ENCODE results near the gene FAM13A. TPM values are rescaled to one million over a fixed set of nuclear protein-coding genes. Genes with fewer than 3 reads are reported as not detected.

The FAM13A gene
- total and polyA plus RNA-seq, 2 of the 13 experiments (the other 11 are each of a cell fraction or from before 2014, with no cell fraction given), result 1.2 to 36.2 TPM

DNA sequence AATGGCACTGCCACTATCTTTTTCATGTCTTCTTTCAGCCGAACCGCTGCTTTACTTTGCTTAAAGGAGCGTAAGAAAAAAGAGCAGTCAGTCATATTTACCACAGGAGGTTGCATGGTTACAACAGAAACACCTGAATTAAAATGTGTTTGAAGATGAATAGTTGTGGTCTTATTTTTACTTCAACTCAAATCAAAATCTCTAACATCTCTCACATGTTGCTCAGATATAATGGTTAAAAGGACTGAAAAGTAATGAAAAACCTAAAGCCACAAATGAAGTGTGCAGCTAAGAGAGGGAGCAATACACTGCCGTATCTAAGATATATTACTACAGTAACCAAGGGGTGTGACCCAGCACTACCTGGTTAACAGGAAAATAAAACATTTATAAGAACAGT lies 27.4 kb downstream of the FAM13A start:
- H3K27me3 ChIP-seq (ENCODE audit: control insufficient read depth in 1 of 2, insufficient read depth in 2 of 2, low read length in 2 of 2), result no peaks in the 10 kb centered on the region
- TF ChIP-seq HNF4G (IDR thresholded peaks at IDR 0.05; ENCODE audit: borderline replicate concordance, low read depth, low read length) (no peak), HNF4G (CRISPR knock-in tag; IDR thresholded peaks at IDR 0.05; ENCODE audit: borderline replicate concordance, low read depth) (no peak), BHLHE40 (IDR thresholded peaks at IDR 0.05; ENCODE audit: low read length) (no peak), ZNF350 (CRISPR knock-in tag; IDR thresholded peaks at IDR 0.05; ENCODE audit: borderline replicate concordance, low read depth) (no peak), PHF20 (CRISPR knock-in tag; IDR thresholded peaks at IDR 0.05) (no peak), ZNF615 (CRISPR knock-in tag; IDR thresholded peaks at IDR 0.05; ENCODE audit: borderline replicate concordance) (no peak), GZF1 (CRISPR knock-in tag; IDR thresholded peaks at IDR 0.05) (no peak), ZBTB21 (CRISPR knock-in tag; IDR thresholded peaks at IDR 0.05) (no peak), HOXD1 (CRISPR knock-in tag; IDR thresholded peaks at IDR 0.05) (no peak), PPARG (CRISPR knock-in tag; conservative IDR thresholded peaks at IDR 0.05) (no peak), ZNF678 (CRISPR knock-in tag; IDR thresholded peaks at IDR 0.05) (no peak)
- TF ChIP-seq, protein P1, sequence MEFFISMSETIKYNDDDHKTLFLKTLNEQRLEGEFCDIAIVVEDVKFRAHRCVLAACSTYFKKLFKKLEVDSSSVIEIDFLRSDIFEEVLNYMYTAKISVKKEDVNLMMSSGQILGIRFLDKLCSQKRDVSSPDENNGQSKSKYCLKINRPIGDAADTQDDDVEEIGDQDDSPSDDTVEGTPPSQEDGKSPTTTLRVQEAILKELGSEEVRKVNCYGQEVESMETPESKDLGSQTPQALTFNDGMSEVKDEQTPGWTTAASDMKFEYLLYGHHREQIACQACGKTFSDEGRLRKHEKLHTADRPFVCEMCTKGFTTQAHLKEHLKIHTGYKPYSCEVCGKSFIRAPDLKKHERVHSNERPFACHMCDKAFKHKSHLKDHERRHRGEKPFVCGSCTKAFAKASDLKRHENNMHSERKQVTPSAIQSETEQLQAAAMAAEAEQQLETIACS (CRISPR knock-in tag; IDR thresholded peaks at IDR 0.05), result no peak
- TF ChIP-seq, protein P2, sequence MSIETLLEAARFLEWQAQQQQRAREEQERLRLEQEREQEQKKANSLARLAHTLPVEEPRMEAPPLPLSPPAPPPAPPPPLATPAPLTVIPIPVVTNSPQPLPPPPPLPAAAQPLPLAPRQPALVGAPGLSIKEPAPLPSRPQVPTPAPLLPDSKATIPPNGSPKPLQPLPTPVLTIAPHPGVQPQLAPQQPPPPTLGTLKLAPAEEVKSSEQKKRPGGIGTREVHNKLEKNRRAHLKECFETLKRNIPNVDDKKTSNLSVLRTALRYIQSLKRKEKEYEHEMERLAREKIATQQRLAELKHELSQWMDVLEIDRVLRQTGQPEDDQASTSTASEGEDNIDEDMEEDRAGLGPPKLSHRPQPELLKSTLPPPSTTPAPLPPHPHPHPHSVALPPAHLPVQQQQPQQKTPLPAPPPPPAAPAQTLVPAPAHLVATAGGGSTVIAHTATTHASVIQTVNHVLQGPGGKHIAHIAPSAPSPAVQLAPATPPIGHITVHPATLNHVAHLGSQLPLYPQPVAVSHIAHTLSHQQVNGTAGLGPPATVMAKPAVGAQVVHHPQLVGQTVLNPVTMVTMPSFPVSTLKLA (IDR thresholded peaks at IDR 0.05), result no peak
- TF ChIP-seq, protein P3, sequence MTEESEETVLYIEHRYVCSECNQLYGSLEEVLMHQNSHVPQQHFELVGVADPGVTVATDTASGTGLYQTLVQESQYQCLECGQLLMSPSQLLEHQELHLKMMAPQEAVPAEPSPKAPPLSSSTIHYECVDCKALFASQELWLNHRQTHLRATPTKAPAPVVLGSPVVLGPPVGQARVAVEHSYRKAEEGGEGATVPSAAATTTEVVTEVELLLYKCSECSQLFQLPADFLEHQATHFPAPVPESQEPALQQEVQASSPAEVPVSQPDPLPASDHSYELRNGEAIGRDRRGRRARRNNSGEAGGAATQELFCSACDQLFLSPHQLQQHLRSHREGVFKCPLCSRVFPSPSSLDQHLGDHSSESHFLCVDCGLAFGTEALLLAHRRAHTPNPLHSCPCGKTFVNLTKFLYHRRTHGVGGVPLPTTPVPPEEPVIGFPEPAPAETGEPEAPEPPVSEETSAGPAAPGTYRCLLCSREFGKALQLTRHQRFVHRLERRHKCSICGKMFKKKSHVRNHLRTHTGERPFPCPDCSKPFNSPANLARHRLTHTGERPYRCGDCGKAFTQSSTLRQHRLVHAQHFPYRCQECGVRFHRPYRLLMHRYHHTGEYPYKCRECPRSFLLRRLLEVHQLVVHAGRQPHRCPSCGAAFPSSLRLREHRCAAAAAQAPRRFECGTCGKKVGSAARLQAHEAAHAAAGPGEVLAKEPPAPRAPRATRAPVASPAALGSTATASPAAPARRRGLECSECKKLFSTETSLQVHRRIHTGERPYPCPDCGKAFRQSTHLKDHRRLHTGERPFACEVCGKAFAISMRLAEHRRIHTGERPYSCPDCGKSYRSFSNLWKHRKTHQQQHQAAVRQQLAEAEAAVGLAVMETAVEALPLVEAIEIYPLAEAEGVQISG (CRISPR knock-in tag; IDR thresholded peaks at IDR 0.05), result no peak
- no peaks in the 10 kb centered on the region for H4K20me1 ChIP-seq (ENCODE audit: insufficient read depth, low read length)
- no TSS peak for BruUV-seq (replicated peaks)
- FAIRE-seq (no peak), DNase-seq (ENCODE audit: low spot score) (no peak), ATAC-seq (no peak)
- H3K4me3 ChIP-seq (replicated peaks in 1 of 3; ENCODE audit: insufficient read depth in 1 of 3, low read depth in 2 of 3, low read length in 3 of 3), result no peak overlapping the region
- no peak overlapping the region for H3K4me2 ChIP-seq (ENCODE audit: low read depth, low read length)
- peaks cover 5% of the 10 kb centered on the region for H3K4me1 ChIP-seq (ENCODE audit: insufficient read depth, low read length)
- POLR2A ChIA-PET, result no interaction called here
- no peaks in the 10 kb centered on the region for H3K9me3 ChIP-seq (ENCODE audit: low read length)
- H3K36me3 ChIP-seq (replicated peaks in 1 of 2; ENCODE audit: control insufficient read depth in 1 of 2, insufficient read depth in 2 of 2, low read length in 2 of 2), result no peaks in the 10 kb centered on the region
- no peak overlapping the region for H3K9ac ChIP-seq (ENCODE audit: insufficient read depth, low read depth, low read length)
- CTCF ChIA-PET (ENCODE audit: low intra/inter-chr PET ratio, low total read pairs), result no interaction called here
- 62% methylated on average over 4 of the region's 4 CpGs for WGBS (ENCODE audit: low lambda C conversion rate)
- H2AFZ ChIP-seq (ENCODE audit: low read length), result no peak overlapping the region
- intact Hi-C loops (cut with micrococcal nuclease; ENCODE audit: unreplicated experiment) (loop anchor here (10.0 kb wide), 1 partner anchor 355 kb away; no protein-coding TSS in a partner anchor), in situ Hi-C loops (cut with HindIII; ENCODE audit: extremely low pct_ligation_motif_present, low pct_unique_long_range_greater_than_20kb) (loop anchor here (10.0 kb wide), 2 partner anchors 325 to 495 kb away; no protein-coding TSS in a partner anchor)
- no peaks in the 10 kb centered on the region for H3K79me2 ChIP-seq (ENCODE audit: insufficient read depth, low read length)
- no peak overlapping the region for H3K27ac ChIP-seq (ENCODE audit: extremely low read length, insufficient read depth, low read length)
